NT2/D1 (cell line): ENCODE data around the gene LYZ.
"Not testable (repeated sequence)": the region's sequence is repeated elsewhere in the genome, so short reads cannot be mapped to it uniquely, and the experiment has no call there.

Source experiments
- DNase-seq: peaks from one replicate; pipeline ENCODE4 v3.0.0-alpha.2; 2011; ENCODE audit warnings: low read depth, low spot score
- H3K27me3 ChIP-seq: 2 replicates; pipeline ENCODE4 v1.6.0; 2011; ENCODE audit warnings: mild to moderate bottlenecking; ENCODE audit not compliant: insufficient read length, insufficient read depth
- H3K36me3 ChIP-seq: 2 replicates; pipeline ENCODE4 v1.6.1; 2011; ENCODE audit warnings: mild to moderate bottlenecking, low read length, mixed read lengths; ENCODE audit not compliant: insufficient read depth, insufficient read length
- H3K4me1 ChIP-seq: 2 replicates; pipeline ENCODE4 v1.5.1; 2011; ENCODE audit not compliant: insufficient read depth, insufficient read length
- H3K4me3 ChIP-seq: 2 replicates; pipeline ENCODE4 v1.5.1; 2011; ENCODE audit warnings: low read depth; ENCODE audit not compliant: insufficient read length
- H3K9ac ChIP-seq: 2 replicates; pipeline ENCODE4 v1.6.0; 2011; ENCODE audit warnings: low read depth; ENCODE audit not compliant: insufficient read length
- H3K9me3 ChIP-seq: 2 replicates; pipeline ENCODE4 v1.5.1; 2011; ENCODE audit warnings: mild to moderate bottlenecking, low read length; ENCODE audit not compliant: insufficient read depth
- SUZ12 ChIP-seq: IDR thresholded peaks from 2 replicates; pipeline ENCODE4 v1.6.1; 2011; ENCODE audit not compliant: insufficient read length, insufficient read depth; ENCODE audit errors: extremely low read depth
- YY1 ChIP-seq: IDR thresholded peaks from 2 replicates; pipeline ENCODE4 v1.6.1; 2011; ENCODE audit not compliant: insufficient read length, insufficient read depth
- ZNF274 ChIP-seq: IDR thresholded peaks from 2 replicates; pipeline ENCODE4 v1.6.1; 2011; ENCODE audit warnings: mild to moderate bottlenecking, low read depth, low read length

LYZ gene

DNA sequence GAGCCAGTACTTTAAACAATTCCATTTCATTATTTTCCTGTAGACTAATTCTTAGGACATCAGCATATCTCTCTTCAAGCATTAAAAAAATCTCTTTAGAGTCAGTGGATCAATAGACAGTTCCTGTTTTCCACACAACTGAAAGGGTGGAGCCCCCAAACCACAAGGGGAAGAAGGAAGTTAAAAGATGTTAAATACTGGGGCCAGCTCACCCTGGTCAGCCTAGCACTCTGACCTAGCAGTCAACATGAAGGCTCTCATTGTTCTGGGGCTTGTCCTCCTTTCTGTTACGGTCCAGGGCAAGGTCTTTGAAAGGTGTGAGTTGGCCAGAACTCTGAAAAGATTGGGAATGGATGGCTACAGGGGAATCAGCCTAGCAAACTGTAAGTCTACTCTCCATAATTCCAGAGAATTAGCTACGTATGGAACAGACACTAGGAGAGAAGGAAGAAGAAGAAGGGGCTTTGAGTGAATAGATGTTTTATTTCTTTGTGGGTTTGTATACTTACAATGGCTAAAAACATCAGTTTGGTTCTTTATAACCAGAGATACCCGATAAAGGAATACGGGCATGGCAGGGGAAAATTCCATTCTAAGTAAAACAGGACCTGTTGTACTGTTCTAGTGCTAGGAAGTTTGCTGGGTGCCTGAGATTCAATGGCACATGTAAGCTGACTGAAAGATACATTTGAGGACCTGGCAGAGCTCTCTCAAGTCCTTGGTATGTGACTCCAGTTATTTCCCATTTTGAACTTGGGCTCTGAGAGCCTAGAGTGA, at the start of gene LYZ:
TSS of gene LYZ (plus strand) at position 220 of the 777 bp plus-strand sequence. CDS start at position 248, 28 bp downstream.
- H3K9ac ChIP-seq = no peak within 1 kb of the TSS
- TF ChIP-seq YY1 = no peak
- TF ChIP-seq SUZ12 = no peak
- TF ChIP-seq ZNF274 = no peak
- DNase-seq = no peak

DNA sequence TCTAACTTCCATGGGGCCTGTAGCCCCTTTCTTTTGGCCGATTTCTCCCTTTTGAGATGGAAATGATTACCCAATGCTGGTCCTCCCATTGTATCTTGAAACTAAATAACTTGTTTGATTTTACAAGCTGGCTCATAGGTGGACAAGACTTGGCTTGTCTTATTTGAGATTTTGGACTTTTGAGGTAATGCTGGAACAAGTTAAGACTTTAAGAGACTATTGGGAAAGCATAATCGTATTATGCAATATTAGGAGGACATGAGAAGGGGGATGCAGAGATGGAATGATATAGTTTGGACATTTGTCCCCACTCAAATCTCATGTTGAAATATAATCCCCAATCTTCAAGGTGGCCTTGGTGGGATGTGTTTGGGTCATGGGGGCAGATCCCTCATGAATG, 49.2 kb upstream of the LYZ start:
- Histone ChIP-seq H3K36me3 (no peaks in the 10 kb centered on the region), H3K4me3 (no peak overlapping the region), H3K27me3 (no peaks in the 10 kb centered on the region), H3K4me1 (no peaks in the 10 kb centered on the region), H3K9me3 (peaks cover 22% of the 10 kb centered on the region), H3K9ac (no peak overlapping the region)
- no peak for DNase-seq
- no peak for TF ChIP-seq ZNF274
- no peak for TF ChIP-seq YY1
- no peak for TF ChIP-seq SUZ12

More for the DNA sequence above, at the start of gene LYZ:
- Histone ChIP-seq H3K4me3 (no peak within 1 kb of the TSS), H3K36me3 (no peaks in the 10 kb centered on the region), H3K27me3 (no peaks in the 10 kb centered on the region), H3K4me1 (no peaks in the 10 kb centered on the region), H3K9me3 (no peaks in the 10 kb centered on the region)

DNA sequence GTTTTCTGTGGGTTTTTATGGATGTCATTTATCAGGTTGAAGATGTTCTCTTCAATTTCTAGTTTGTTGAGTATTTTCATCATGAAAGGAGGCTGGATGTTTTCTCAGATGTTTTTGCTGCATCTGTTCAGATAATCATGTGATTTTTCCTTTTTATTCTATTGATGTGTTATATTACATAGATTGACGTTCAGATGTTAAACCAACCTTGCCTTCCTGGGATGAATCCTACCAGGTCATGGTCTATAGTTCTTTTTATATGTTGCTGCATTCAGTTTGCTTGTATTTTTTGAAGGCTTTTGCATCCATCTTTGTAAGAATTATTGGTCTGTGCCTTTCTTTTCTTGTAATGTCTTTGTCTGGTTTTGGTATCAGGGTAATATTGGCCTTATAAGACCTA, 43.9 kb upstream of the LYZ start:
- Histone ChIP-seq H3K36me3 (no peaks in the 10 kb centered on the region), H3K4me3 (no peak overlapping the region), H3K9me3 (peaks cover 27% of the 10 kb centered on the region), H3K4me1 (no peaks in the 10 kb centered on the region), H3K27me3 (no peaks in the 10 kb centered on the region), H3K9ac (no peak overlapping the region)
- no peak for TF ChIP-seq YY1
- DNase-seq = no peak

DNA sequence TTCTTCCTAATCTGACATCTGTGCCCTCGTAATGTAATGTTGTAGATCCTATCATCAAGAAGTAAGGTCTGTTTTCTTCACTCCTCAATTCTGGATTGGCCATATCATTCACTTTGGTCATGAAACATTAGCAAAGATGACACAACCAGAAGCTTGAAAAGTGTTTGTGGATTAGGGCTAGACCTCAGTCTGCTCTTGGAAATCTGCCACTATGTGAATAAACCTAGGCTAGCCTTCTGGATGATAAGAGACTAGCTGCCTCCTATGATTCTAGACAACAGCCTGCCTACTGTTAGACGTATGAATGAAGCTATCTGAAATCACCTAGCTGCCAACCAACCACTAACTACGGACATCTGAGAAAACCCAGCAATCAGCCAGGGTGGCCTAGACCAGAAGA, 38.7 kb upstream of the LYZ start:
- H3K4me3 ChIP-seq = no peak overlapping the region
- H3K9me3 ChIP-seq = peaks cover 20% of the 10 kb centered on the region
- no peaks in the 10 kb centered on the region for H3K36me3 ChIP-seq
- no peaks in the 10 kb centered on the region for H3K27me3 ChIP-seq
- no peak overlapping the region for H3K9ac ChIP-seq
- no peak for DNase-seq
- H3K4me1 ChIP-seq = no peaks in the 10 kb centered on the region
- TF ChIP-seq SUZ12 (no peak), ZNF274 (no peak), YY1 (no peak)

DNA sequence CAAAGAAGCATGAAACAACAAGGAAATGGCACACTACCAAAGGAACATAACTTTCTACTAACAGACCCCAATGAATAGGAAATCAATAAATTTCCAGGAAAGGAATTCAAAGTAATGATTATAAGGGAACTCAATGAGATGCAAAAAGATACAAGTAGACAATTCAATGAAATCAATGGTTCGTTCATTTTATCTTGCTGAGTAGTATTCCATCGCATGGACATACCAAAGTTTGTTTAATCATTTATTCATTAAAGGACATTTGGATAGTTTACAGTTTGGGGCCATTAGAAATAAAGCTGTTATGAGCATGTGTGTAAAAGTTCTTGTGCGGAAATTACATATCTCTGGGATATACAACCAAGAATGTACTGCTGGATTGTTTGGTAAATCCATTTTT, 35.0 kb upstream of the LYZ start:
- H3K9ac ChIP-seq = no peak overlapping the region
- H3K36me3 ChIP-seq = no peaks in the 10 kb centered on the region
- no peak overlapping the region for H3K4me3 ChIP-seq
- no peaks in the 10 kb centered on the region for H3K4me1 ChIP-seq
- TF ChIP-seq YY1 (no peak), ZNF274 (no peak), SUZ12 (no peak)
- no peaks in the 10 kb centered on the region for H3K27me3 ChIP-seq
- peaks cover 36% of the 10 kb centered on the region; the same call in 1 of the 2 replicates for H3K9me3 ChIP-seq
- DNase-seq = no peak

DNA sequence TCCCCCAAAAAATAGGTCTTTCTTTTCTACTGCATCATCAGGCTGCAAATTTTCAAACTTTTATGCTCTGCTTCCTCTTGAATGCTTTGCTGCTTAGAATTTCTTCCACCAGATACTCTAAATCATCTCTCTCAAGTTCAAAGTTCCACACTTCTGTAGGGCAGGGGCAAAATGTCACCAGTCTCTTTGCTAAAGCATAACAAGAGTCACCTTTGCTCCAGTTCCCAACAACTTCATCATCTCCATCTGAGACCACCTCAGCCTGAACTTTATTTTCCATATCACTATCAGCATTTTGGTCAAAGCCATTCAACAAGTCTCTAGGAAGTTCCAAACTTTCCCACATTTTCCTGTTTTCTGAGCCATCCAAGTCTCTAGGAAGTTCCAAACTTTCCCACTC, 31.4 kb upstream of the LYZ start:
- not testable (repeated sequence) for H3K27me3 ChIP-seq, DNase-seq, H3K36me3 ChIP-seq, H3K4me1 ChIP-seq, H3K4me3 ChIP-seq, H3K9ac ChIP-seq
- peaks cover 39% of the 10 kb centered on the region; the same call in 1 of the 2 replicates for H3K9me3 ChIP-seq

DNA sequence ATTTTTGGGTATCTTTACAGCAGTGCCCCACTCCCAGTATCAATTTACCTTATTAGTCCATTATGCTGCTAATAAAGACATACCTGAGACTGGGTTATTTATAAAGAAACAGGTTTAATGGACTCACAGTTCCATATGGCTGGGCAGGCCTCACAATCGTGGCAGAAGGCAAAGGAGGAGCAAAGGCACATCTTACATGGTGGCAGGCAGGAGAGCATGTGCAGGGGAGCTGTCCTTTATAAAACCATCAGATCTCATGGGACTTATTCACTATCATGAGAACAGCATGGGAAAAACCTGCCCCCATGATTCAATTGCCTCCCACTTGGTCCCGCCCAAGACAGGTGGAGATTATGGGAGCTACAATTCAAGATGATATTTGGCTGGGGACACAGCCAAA, 30.9 kb upstream of the LYZ start:
- H3K27me3 ChIP-seq, DNase-seq, H3K4me1 ChIP-seq, H3K9ac ChIP-seq, H3K36me3 ChIP-seq, H3K4me3 ChIP-seq: not testable (repeated sequence)
- H3K9me3 ChIP-seq = peaks cover 39% of the 10 kb centered on the region; the same call in 1 of the 2 replicates

DNA sequence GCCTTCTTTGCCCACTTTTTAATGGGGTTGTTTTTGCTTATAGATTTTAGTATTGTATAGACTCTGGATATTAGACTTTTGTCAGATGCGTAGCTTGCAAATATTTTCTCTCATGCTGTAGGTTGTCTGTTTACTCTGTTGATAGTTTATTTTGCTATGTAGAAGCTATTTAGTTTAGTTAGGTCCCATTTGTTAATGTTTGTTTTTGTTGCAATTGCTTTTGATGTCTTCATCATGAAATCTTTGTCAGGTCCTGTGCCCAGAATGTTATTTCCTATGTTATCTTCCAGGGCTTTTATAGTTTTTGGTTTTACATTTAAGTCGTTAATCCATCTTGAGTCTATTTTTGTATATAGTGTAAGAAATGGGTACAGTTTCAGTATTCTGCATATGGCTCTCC, 30.0 kb upstream of the LYZ start:
- TF ChIP-seq YY1 (no peak), SUZ12 (no peak)
- Histone ChIP-seq H3K9me3 (peaks cover 39% of the 10 kb centered on the region; the same call in 1 of the 2 replicates), H3K4me1 (no peaks in the 10 kb centered on the region), H3K4me3 (no peak overlapping the region), H3K9ac (no peak overlapping the region), H3K27me3 (no peaks in the 10 kb centered on the region), H3K36me3 (no peaks in the 10 kb centered on the region)
- no peak for DNase-seq
